GM12878 (cell line): ENCODE results near the gene MRPS21. TPM values are rescaled to one million over a fixed set of nuclear protein-coding genes. Genes with fewer than 3 reads are reported as not detected.
A peak's percentile ranks its signal among the peaks of the same experiment; 100 is the strongest.

ENCODE experiments used
- BMI1 ChIP-seq: fragments of 450-650 bp; IDR thresholded peaks from 2 replicates; pipeline ENCODE4 v1.6.1; 2016; ENCODE audit warnings: mild to moderate bottlenecking, moderate library complexity, borderline replicate concordance
- BRCA1 ChIP-seq: IDR thresholded peaks from 2 replicates; pipeline ENCODE4 v1.6.1; 2011; ENCODE audit warnings: low read depth, low read length, improper control_type of control experiment
- E2F8 ChIP-seq: fragments of 450-650 bp; IDR thresholded peaks from 2 replicates; pipeline ENCODE4 v1.6.1; 2018; ENCODE audit warnings: mild to moderate bottlenecking, low read depth, moderate library complexity; ENCODE audit not compliant: partially characterized antibody
- E4F1 ChIP-seq: fragments of 450-650 bp; IDR thresholded peaks from 2 replicates; pipeline ENCODE4 v1.6.1; 2018; ENCODE audit warnings: borderline replicate concordance, mild to moderate bottlenecking; ENCODE audit not compliant: partially characterized antibody
- EP300 ChIP-seq, 2 experiments: fragments of 150-350 bp in 1 of 2; IDR thresholded peaks; 2 replicates each; pipeline ENCODE4 v1.6.1; 2011 to 2012; ENCODE audit warnings: low read depth in 2 of 2, low read length in 2 of 2, borderline replicate concordance in 1 of 2, improper control_type of control experiment in 1 of 2, inconsistent platforms in 1 of 2; ENCODE audit not compliant: control insufficient read depth in 1 of 2
- GABPA ChIP-seq: IDR thresholded peaks from 2 replicates; pipeline ENCODE4 v1.6.1; 2014; ENCODE audit warnings: antibody characterized with exemption, low read depth, mild to moderate bottlenecking, inconsistent platforms
- HDAC6 ChIP-seq: fragments of 200-600 bp; sonication (generic); IDR thresholded peaks from one replicate; pipeline ENCODE4 v1.8.0; 2017; ENCODE audit warnings: antibody characterized with exemption; ENCODE audit not compliant: unreplicated experiment
- HSF1 ChIP-seq: fragments of 150-350 bp; IDR thresholded peaks from 2 replicates; pipeline ENCODE4 v1.6.1; 2014; ENCODE audit warnings: mild to moderate bottlenecking, low read depth, low read length
- IKZF2 ChIP-seq, 2 experiments: fragments of 450-650 bp; IDR thresholded peaks; 2 replicates each; pipeline ENCODE4 v1.6.1; 2017; ENCODE audit warnings: mild to moderate bottlenecking in 2 of 2, moderate library complexity in 2 of 2
- KDM1A ChIP-seq: fragments of 200-600 bp; sonication (generic); IDR thresholded peaks from 2 replicates; pipeline ENCODE4 v1.6.1; 2016; ENCODE audit warnings: borderline replicate concordance
- LARP7 ChIP-seq: fragments of 450-650 bp; IDR thresholded peaks from 2 replicates; pipeline ENCODE4 v1.6.1; 2017; ENCODE audit warnings: mild to moderate bottlenecking
- POLR2AphosphoS5 ChIP-seq: IDR thresholded peaks from 2 replicates; pipeline ENCODE4 v1.6.1; 2011; ENCODE audit warnings: mild to moderate bottlenecking, low read length, inconsistent platforms
- RCOR1 ChIP-seq: conservative IDR thresholded peaks from 2 replicates; pipeline ENCODE4 v1.6.1; 2012; ENCODE audit warnings: low read depth, low read length, improper control_type of control experiment
- SREBF1 ChIP-seq: IDR thresholded peaks from 2 replicates; pipeline ENCODE4 v1.6.1; 2012; ENCODE audit warnings: mild to moderate bottlenecking, low read length
- YBX1 ChIP-seq: fragments of 450-650 bp; IDR thresholded peaks from 2 replicates; pipeline ENCODE4 v1.6.1; 2016; ENCODE audit warnings: antibody characterized with exemption
- ZBTB11 ChIP-seq: fragments of 450-650 bp; formaldehyde crosslinking; IDR thresholded peaks from 2 replicates; pipeline ENCODE4 v1.5.0; 2022; ENCODE audit warnings: mild to moderate bottlenecking, missing genetic modification characterization
- ZNF217 ChIP-seq: fragments of 450-650 bp; IDR thresholded peaks from 2 replicates; pipeline ENCODE4 v1.6.1; 2017; ENCODE audit warnings: antibody characterized with exemption, mild to moderate bottlenecking
- ZNF24 ChIP-seq: fragments of 450-650 bp; IDR thresholded peaks from 2 replicates; pipeline ENCODE4 v1.6.1; 2017; ENCODE audit warnings: antibody characterized with exemption, mild to moderate bottlenecking
- ZNF622 ChIP-seq: fragments of 450-650 bp; IDR thresholded peaks from 2 replicates; pipeline ENCODE4 v1.6.1; 2017; ENCODE audit warnings: mild to moderate bottlenecking, inconsistent platforms
- ZZZ3 ChIP-seq: IDR thresholded peaks from 2 replicates; pipeline ENCODE4 v1.6.1; 2011; ENCODE audit warnings: low read depth; ENCODE audit not compliant: control insufficient read depth, insufficient read length
- polyA plus RNA-seq, 11 experiments: library from polyadenylated mRNA; depleted of rRNA in 4 of 11; unstranded in 6 of 11; stranded (reverse) in 5 of 11; fragments of >200 nt; fragmentation: Nextera tagmentation in 4 of 11; fragmentation: Illumina TruSeq in 1 of 11; extraction: Ambion mirVana in 4 of 11; extraction: Trizol in 1 of 11; gene quantifications; 1 replicate in 1 of 11; 2 replicates in 10 of 11; pipeline versions ENCODE4 v1.2.1 to v1.2.3, GENCODE V29; 2011 to 2016; ENCODE audit warnings: inconsistent platforms in 2 of 11, missing spikeins in 2 of 11, low read depth in 1 of 11
- total RNA-seq, 4 experiments: library from RNA; depleted of rRNA in 3 of 4; stranded (reverse); fragments of >200 nt in 3 of 4; fragmentation: Illumina TruSeq in 1 of 4; extraction: Trizol in 1 of 4; gene quantifications; 2 replicates each; pipeline versions ENCODE4 v1.2.1 to v1.2.3, GENCODE V29; 2013 to 2021

MRPS21 gene
- total and polyA plus RNA-seq, 10 of the 15 experiments (the other 5 are each of a cell fraction or from before 2014, with no cell fraction given) = 69.4 to 275 (median 103) TPM

- TF ChIP-seq E2F8 = no peak
- TF ChIP-seq KDM1A = no peak
- no peak for TF ChIP-seq ZBTB11
- no peak for TF ChIP-seq GABPA
- TF ChIP-seq E4F1 = no peak
- TF ChIP-seq ZNF24 = no peak
- no peak for TF ChIP-seq HDAC6
- TF ChIP-seq ZNF622 = no peak
- no peak for TF ChIP-seq RCOR1
- no peak for TF ChIP-seq SREBF1
- TF ChIP-seq IKZF2 (IDR thresholded peaks at IDR 0.05) = peak in 1 of 2 experiments; percentile 31; a peak in 2 of 4 replicates
- TF ChIP-seq POLR2AphosphoS5 = no peak
- no peak for TF ChIP-seq LARP7
- no peak for TF ChIP-seq HSF1
- TF ChIP-seq BMI1 = no peak
- TF ChIP-seq BRCA1 = no peak
- no peak for TF ChIP-seq EP300 (IDR thresholded peaks at IDR 0.05; ENCODE audit: borderline replicate concordance in 1 of 2, control insufficient read depth in 1 of 2, low read depth in 2 of 2, low read length in 2 of 2)
- TF ChIP-seq YBX1 = no peak
- TF ChIP-seq ZNF217 = no peak
- no peak for TF ChIP-seq ZZZ3
Measured at GRCh38 chr1:150273311-150273710, 20.4 kb upstream of the MRPS21 start (continued).
